Putamen (tissue), 1 donor: Measurements from ENCODE around the gene LHX2.

Source experiments
- DNase-seq: peaks from one replicate; pipeline ENCODE4 v3.0.0-alpha.2; 2016; ENCODE audit warnings: low spot score

The LHX2 gene

GRCh38 chr9:124060844-124061605 lies 49.5 kb downstream of the LHX2 start:
- DNase-seq, result no peak

GRCh38 chr9:124062172-124062571 lies 50.6 kb downstream of the LHX2 start:
- no peak for DNase-seq

GRCh38 chr9:124066783-124067577 lies 55.4 kb downstream of the LHX2 start:
- no peak for DNase-seq

GRCh38 chr9:124068251-124068650 lies 56.7 kb downstream of the LHX2 start:
- no peak for DNase-seq

- no peak for DNase-seq
These were observed 63.2 kb downstream of the LHX2 start for GRCh38 chr9:124074746-124075145.

GRCh38 chr9:124075761-124076160 lies 64.2 kb downstream of the LHX2 start:
- no peak for DNase-seq

GRCh38 chr9:124077915-124078572 lies 66.5 kb downstream of the LHX2 start:
- no peak for DNase-seq

- no peak for DNase-seq
These were observed 67.1 kb downstream of the LHX2 start for GRCh38 chr9:124078641-124079040.

GRCh38 chr9:124079176-124079925 lies 67.8 kb downstream of the LHX2 start:
- peak; percentile 1 for DNase-seq

GRCh38 chr9:124082622-124083021 lies 71.1 kb downstream of the LHX2 start:
- no peak for DNase-seq
